A673 (cell line): ENCODE data around the gene BLACAT1.

Experiments
- CTCF ChIP-seq: fragments of 300-800, 200-600 bp; sonication (generic); conservative IDR thresholded peaks from 2 replicates; pipeline ENCODE4 v1.5.1; 2017; ENCODE audit warnings: low read depth, mild to moderate bottlenecking, antibody characterized with exemption, low read length, moderate library complexity, mixed read lengths
- EZH2 ChIP-seq: fragments of 200-600 bp; sonication (generic); IDR thresholded peaks from 2 replicates; pipeline ENCODE4 v1.6.1; 2017; ENCODE audit warnings: borderline replicate concordance, low read depth, mild to moderate bottlenecking, mixed read lengths, antibody characterized with exemption, low read length; ENCODE audit not compliant: poor library complexity, severe bottlenecking

DNA sequence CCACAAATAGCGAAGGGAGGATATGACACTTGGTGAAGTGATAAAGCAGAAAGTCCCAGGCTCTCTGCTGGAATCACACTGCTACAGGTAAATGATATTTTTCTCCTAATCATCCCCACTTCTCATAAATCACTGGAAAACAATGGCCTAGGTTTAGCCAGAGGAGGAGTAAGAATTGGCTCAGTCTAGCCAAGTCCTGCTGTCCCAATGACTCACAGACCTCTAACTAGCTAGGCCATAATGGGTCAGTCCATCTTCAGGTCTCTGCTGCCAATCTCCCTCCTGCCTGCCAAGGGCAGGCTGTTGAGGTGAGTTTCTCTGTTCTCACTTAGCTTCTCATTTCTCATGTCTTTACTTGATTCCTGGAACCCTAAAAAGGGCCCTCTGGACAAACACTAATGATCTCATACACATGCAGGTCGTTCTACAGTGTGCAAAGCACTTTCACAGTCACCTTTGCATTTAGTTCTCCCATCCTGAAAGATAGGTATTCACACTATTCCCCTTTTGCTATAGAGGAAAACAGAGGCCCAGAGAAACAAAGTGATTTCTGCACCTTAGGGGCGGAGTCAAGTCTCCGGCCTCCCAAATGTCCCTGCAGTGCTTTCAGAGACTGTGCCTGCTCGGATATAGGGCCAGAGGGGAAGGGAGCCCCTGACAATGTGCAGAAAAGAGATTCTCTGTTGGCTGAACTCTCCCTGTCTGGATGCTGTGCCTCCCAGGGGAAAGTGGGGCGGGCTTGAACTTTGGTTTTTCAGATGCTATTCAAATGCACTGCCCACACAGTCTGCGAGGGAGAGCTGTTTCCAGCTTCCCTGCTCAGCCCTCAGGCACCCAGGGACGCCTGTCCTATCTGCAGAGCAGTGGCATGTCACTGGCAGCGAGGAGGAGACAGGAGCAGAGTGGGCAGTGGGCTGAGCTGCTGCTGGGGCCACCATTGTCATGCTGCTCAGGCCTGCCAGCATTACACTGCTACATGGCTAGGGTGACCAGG lies 44.7 kb upstream of the BLACAT1 start:
- no peak for TF ChIP-seq CTCF
- no peak for TF ChIP-seq EZH2
